ENCODE data around the gene TMEM132C.

- TF ChIP-seq, protein P1, sequence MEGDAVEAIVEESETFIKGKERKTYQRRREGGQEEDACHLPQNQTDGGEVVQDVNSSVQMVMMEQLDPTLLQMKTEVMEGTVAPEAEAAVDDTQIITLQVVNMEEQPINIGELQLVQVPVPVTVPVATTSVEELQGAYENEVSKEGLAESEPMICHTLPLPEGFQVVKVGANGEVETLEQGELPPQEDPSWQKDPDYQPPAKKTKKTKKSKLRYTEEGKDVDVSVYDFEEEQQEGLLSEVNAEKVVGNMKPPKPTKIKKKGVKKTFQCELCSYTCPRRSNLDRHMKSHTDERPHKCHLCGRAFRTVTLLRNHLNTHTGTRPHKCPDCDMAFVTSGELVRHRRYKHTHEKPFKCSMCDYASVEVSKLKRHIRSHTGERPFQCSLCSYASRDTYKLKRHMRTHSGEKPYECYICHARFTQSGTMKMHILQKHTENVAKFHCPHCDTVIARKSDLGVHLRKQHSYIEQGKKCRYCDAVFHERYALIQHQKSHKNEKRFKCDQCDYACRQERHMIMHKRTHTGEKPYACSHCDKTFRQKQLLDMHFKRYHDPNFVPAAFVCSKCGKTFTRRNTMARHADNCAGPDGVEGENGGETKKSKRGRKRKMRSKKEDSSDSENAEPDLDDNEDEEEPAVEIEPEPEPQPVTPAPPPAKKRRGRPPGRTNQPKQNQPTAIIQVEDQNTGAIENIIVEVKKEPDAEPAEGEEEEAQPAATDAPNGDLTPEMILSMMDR (IDR thresholded peaks at IDR 0.05), result no peak
- TF ChIP-seq EP300 (IDR thresholded peaks at IDR 0.05) (no peak), POLR2A (IDR thresholded peaks at IDR 0.05) (no peak)
Observed at GRCh38 chr12:128456922-128457321, 190.0 kb downstream of the TMEM132C start.

Measured in sigmoid colon (tissue), 4 donors.